ENCODE results near the gene CHAD.

The CHAD gene

GRCh38 chr17:50465635-50466034 is 3.0 kb downstream of the CHAD start:
- Histone ChIP-seq H3K36me3 (replicated peaks; ENCODE audit: insufficient read depth, low read length) (no peaks in the 10 kb centered on the region), H3K9ac (ENCODE audit: low read length) (no peak overlapping the region), H3K27me3 (replicated peaks; ENCODE audit: insufficient read depth, low read length) (no peaks in the 10 kb centered on the region), H3K27ac (ENCODE audit: low read length) (no peak overlapping the region), H2AFZ (ENCODE audit: low read length) (no peak overlapping the region), H3K4me1 (ENCODE audit: low read length) (no peaks in the 10 kb centered on the region), H3K9me3 (replicated peaks; ENCODE audit: insufficient read depth, low read length) (no peaks in the 10 kb centered on the region), H4K20me1 (ENCODE audit: insufficient read depth, low read length) (no peaks in the 10 kb centered on the region), H3K9me2 (replicated peaks; ENCODE audit: insufficient read depth, low read length) (no peaks in the 10 kb centered on the region), H3K4me3 (ENCODE audit: low read length) (no peak overlapping the region), H3K4me2 (ENCODE audit: low read depth, low read length) (no peak overlapping the region), H3K79me2 (ENCODE audit: low read length) (no peaks in the 10 kb centered on the region), H3F3A (ENCODE audit: insufficient read depth, low read length) (no peaks in the 10 kb centered on the region)
- no peak for DNase-seq
- no peak for TF ChIP-seq CTCF (IDR thresholded peaks at IDR 0.05; ENCODE audit: low read length)
- TF ChIP-seq EZH2phosphoT487 (IDR thresholded peaks at IDR 0.05; ENCODE audit: low read length), result no peak
- no peak for TF ChIP-seq EZH2 (optimal IDR thresholded peaks at IDR 0.05; ENCODE audit: low read depth, low read length)

- DNase-seq, result no peak
- Histone ChIP-seq H3K79me2 (ENCODE audit: low read length) (no peaks in the 10 kb centered on the region), H3K36me3 (replicated peaks; ENCODE audit: insufficient read depth, low read length) (no peaks in the 10 kb centered on the region), H3K4me3 (ENCODE audit: low read length) (no peak overlapping the region), H3K9ac (ENCODE audit: low read length) (no peak overlapping the region), H2AFZ (ENCODE audit: low read length) (no peak overlapping the region), H3F3A (ENCODE audit: insufficient read depth, low read length) (no peaks in the 10 kb centered on the region), H3K27ac (ENCODE audit: low read length) (no peak overlapping the region), H3K4me1 (ENCODE audit: low read length) (no peaks in the 10 kb centered on the region), H3K9me2 (replicated peaks; ENCODE audit: insufficient read depth, low read length) (no peaks in the 10 kb centered on the region), H3K4me2 (ENCODE audit: low read depth, low read length) (no peak overlapping the region), H4K20me1 (ENCODE audit: insufficient read depth, low read length) (no peaks in the 10 kb centered on the region), H3K9me3 (replicated peaks; ENCODE audit: insufficient read depth, low read length) (no peaks in the 10 kb centered on the region), H3K27me3 (replicated peaks; ENCODE audit: insufficient read depth, low read length) (no peaks in the 10 kb centered on the region)
- TF ChIP-seq EZH2 (optimal IDR thresholded peaks at IDR 0.05; ENCODE audit: low read depth, low read length), result no peak
- no peak for TF ChIP-seq CTCF (IDR thresholded peaks at IDR 0.05; ENCODE audit: low read length)
- TF ChIP-seq EZH2phosphoT487 (IDR thresholded peaks at IDR 0.05; ENCODE audit: low read length), result no peak
Measured at GRCh38 chr17:50465171-50465570, 3.5 kb downstream of the CHAD start.

- Histone ChIP-seq H3K79me2 (ENCODE audit: low read length) (no peaks in the 10 kb centered on the region), H2AFZ (ENCODE audit: low read length) (no peak overlapping the region), H3K9me2 (replicated peaks; ENCODE audit: insufficient read depth, low read length) (no peaks in the 10 kb centered on the region), H3K27me3 (replicated peaks; ENCODE audit: insufficient read depth, low read length) (no peaks in the 10 kb centered on the region), H3K9me3 (replicated peaks; ENCODE audit: insufficient read depth, low read length) (no peaks in the 10 kb centered on the region), H3K4me2 (ENCODE audit: low read depth, low read length) (no peak overlapping the region), H3K36me3 (replicated peaks; ENCODE audit: insufficient read depth, low read length) (no peaks in the 10 kb centered on the region), H3F3A (ENCODE audit: insufficient read depth, low read length) (no peaks in the 10 kb centered on the region), H3K27ac (ENCODE audit: low read length) (no peak overlapping the region), H3K4me3 (ENCODE audit: low read length) (no peak overlapping the region), H4K20me1 (ENCODE audit: insufficient read depth, low read length) (no peaks in the 10 kb centered on the region), H3K4me1 (ENCODE audit: low read length) (no peaks in the 10 kb centered on the region), H3K9ac (ENCODE audit: low read length) (no peak overlapping the region)
- DNase-seq, result no peak
- TF ChIP-seq EZH2phosphoT487 (IDR thresholded peaks at IDR 0.05; ENCODE audit: low read length), result no peak
- no peak for TF ChIP-seq EZH2 (optimal IDR thresholded peaks at IDR 0.05; ENCODE audit: low read depth, low read length)
- no peak for TF ChIP-seq CTCF (IDR thresholded peaks at IDR 0.05; ENCODE audit: low read length)
Measured at GRCh38 chr17:50464736-50465135, 3.9 kb downstream of the CHAD start.
